Activated CD8-positive, alpha-beta memory T cell treated with anti-CD3 and anti-CD28 coated beads, Interleukin-2, amount 50 U/mL, for 24 hours (primary cell): ENCODE data around the gene NUDT22.

Experiments
- DNase-seq: peaks from one replicate; pipeline ENCODE4 v3.0.0-alpha.2; 2020; ENCODE audit errors: extremely low read depth

Gene NUDT22

GRCh38 chr11:64227405-64227956 lies 1.4 kb downstream of the NUDT22 start:
- DNase-seq = no peak

- DNase-seq = no peak
These were observed 3.1 kb downstream of the NUDT22 start for GRCh38 chr11:64229090-64229743.

- DNase-seq = no peak
These were observed 3.7 kb downstream of the NUDT22 start for GRCh38 chr11:64229744-64230170.

GRCh38 chr11:64230171-64230984 lies 4.3 kb downstream of the NUDT22 start, which contains the start of gene DNAJC4:
Gene DNAJC4, plus strand, starts transcription at chr11:64230548. Its CDS starts 307 bp downstream, at chr11:64230855.
- peak; percentile 79 for DNase-seq

GRCh38 chr11:64230985-64231365 lies 4.9 kb downstream of the NUDT22 start:
- DNase-seq = no peak

- no peak for DNase-seq
These were observed 5.5 kb downstream of the NUDT22 start for GRCh38 chr11:64231546-64231945.

GRCh38 chr11:64232182-64232966 lies 6.3 kb downstream of the NUDT22 start:
- DNase-seq = no peak

GRCh38 chr11:64232967-64233315 lies 6.9 kb downstream of the NUDT22 start:
- no peak for DNase-seq

- DNase-seq = no peak
These were observed 8.0 kb downstream of the NUDT22 start, which contains the start of gene VEGFB for GRCh38 chr11:64233913-64234586. Gene VEGFB, plus strand, starts transcription at chr11:64234584. Its CDS starts 250 bp downstream, at chr11:64234834.

- no peak for DNase-seq
These were observed 8.7 kb downstream of the NUDT22 start for GRCh38 chr11:64234647-64235379.

GRCh38 chr11:64235437-64236161 lies 9.5 kb downstream of the NUDT22 start:
- no peak for DNase-seq

GRCh38 chr11:64237484-64237951 lies 11.4 kb downstream of the NUDT22 start:
- DNase-seq = no peak

GRCh38 chr11:64238076-64238475 lies 12.0 kb downstream of the NUDT22 start:
- no peak for DNase-seq

GRCh38 chr11:64238999-64239398 lies 12.9 kb downstream of the NUDT22 start:
- no peak for DNase-seq

- no peak for DNase-seq
These were observed 13.8 kb downstream of the NUDT22 start for GRCh38 chr11:64239662-64240434.

GRCh38 chr11:64240435-64241240 lies 14.6 kb downstream of the NUDT22 start, which contains the start of gene FKBP2:
Gene FKBP2, plus strand, starts transcription at chr11:64241095. Its CDS starts 1,293 bp downstream, at chr11:64242388.
- DNase-seq = peak; percentile 86

GRCh38 chr11:64241241-64241490 lies 15.1 kb downstream of the NUDT22 start:
- DNase-seq = peak; percentile 98
